IMR-90 (cell line): ENCODE results near the gene RNF4. TPM values are rescaled to one million over a fixed set of nuclear protein-coding genes. Genes with fewer than 3 reads are reported as not detected.
A peak's percentile ranks its signal among the peaks of the same experiment; 100 is the strongest.

Source experiments
- ATAC-seq: fragments of 200-7000 bp; cut with Tn5 transposase; 2 replicates; pipeline ENCODE4 v1.9.1; 2020; ENCODE audit warnings: low read depth, mild to moderate bottlenecking, moderate library complexity
- BruUV-seq: library from RNA; stranded (reverse); fragments of 400-500 nt; replicated peaks from 2 replicates; lab custom pipeline; 2021; lab: Mats Ljungman, UMichigan
- CTCF ChIA-PET: fragments of 300-600 bp; formaldehyde crosslinking; extraction: SDS; loops from one replicate; lab custom pipeline; 2021; ENCODE audit warnings: antibody characterized with exemption; lab: Yijun Ruan, JAX
- POLR2A ChIA-PET: fragments of 300-600 bp; sonication (Branson Sonifier 250); formaldehyde crosslinking; loops from one replicate; lab custom pipeline; 2022; ENCODE audit warnings: antibody characterized with exemption; ENCODE audit not compliant: unreplicated experiment; lab: Charles Lee
- DNase-seq: peaks from one replicate; pipeline ENCODE4 v3.0.0; 2013
- H2AFZ ChIP-seq: replicated peaks from 2 replicates; pipeline ENCODE3; 2013; ENCODE audit warnings: low read length, mild to moderate bottlenecking; ENCODE audit not compliant: poor library complexity
- H2AK5ac ChIP-seq: 2 replicates; pipeline ENCODE4 v1.6.1; 2013; ENCODE audit warnings: low read depth, low read length, inconsistent platforms
- H2AK9ac ChIP-seq: replicated peaks from 2 replicates; pipeline ENCODE3; 2013; ENCODE audit warnings: mild to moderate bottlenecking, low read depth, low read length, moderate library complexity; ENCODE audit not compliant: poor library complexity
- H2BK120ac ChIP-seq: 2 replicates; pipeline ENCODE4 v1.6.1; 2013; ENCODE audit warnings: low read depth, low read length, inconsistent platforms
- H2BK15ac ChIP-seq: 3 replicates; pipeline ENCODE4 v1.6.1; 2013; ENCODE audit warnings: low read depth, low read length, inconsistent platforms
- H2BK20ac ChIP-seq: 2 replicates; pipeline ENCODE4 v1.6.1; 2013; ENCODE audit warnings: low read depth, mild to moderate bottlenecking, inconsistent platforms, low read length, moderate library complexity
- H2BK5ac ChIP-seq: 2 replicates; pipeline ENCODE4 v1.6.1; 2013; ENCODE audit warnings: mild to moderate bottlenecking, low read depth, low read length, inconsistent platforms; ENCODE audit not compliant: poor library complexity, severe bottlenecking
- H3K14ac ChIP-seq: replicated peaks from 2 replicates; pipeline ENCODE4 v1.6.1; 2013; ENCODE audit warnings: low read depth, low read length, inconsistent platforms
- H3K18ac ChIP-seq: 2 replicates; pipeline ENCODE4 v1.6.1; 2013; ENCODE audit warnings: low read depth, low read length, control low read depth
- H3K23ac ChIP-seq: 2 replicates; pipeline ENCODE4 v1.6.1; 2013; ENCODE audit warnings: low read depth, low read length, inconsistent platforms
- H3K27ac ChIP-seq: 2 replicates; pipeline ENCODE4 v1.5.1; 2013; ENCODE audit warnings: mild to moderate bottlenecking, control low read depth, low read length; ENCODE audit not compliant: insufficient read depth
- H3K27me3 ChIP-seq: 2 replicates; pipeline ENCODE4 v1.6.1; 2013; ENCODE audit warnings: low read length; ENCODE audit not compliant: control insufficient read depth, insufficient read depth
- H3K36me3 ChIP-seq: 2 replicates; pipeline ENCODE4 v1.6.1; 2013; ENCODE audit warnings: low read length, mixed read lengths; ENCODE audit not compliant: control insufficient read depth, insufficient read depth
- H3K4ac ChIP-seq: 2 replicates; pipeline ENCODE4 v1.6.1; 2013; ENCODE audit warnings: low read depth, low read length, inconsistent platforms
- H3K4me1 ChIP-seq: 2 replicates; pipeline ENCODE4 v1.6.1; 2013; ENCODE audit warnings: low read length, mixed read lengths; ENCODE audit not compliant: control insufficient read depth, insufficient read depth
- H3K4me2 ChIP-seq: 2 replicates; pipeline ENCODE4 v1.6.1; 2013; ENCODE audit warnings: low read depth, mild to moderate bottlenecking, control low read depth, low read length, moderate library complexity
- H3K4me3 ChIP-seq: 2 replicates; pipeline ENCODE4 v1.5.1; 2013; ENCODE audit warnings: low read depth, mild to moderate bottlenecking, control low read depth, low read length, moderate library complexity; ENCODE audit not compliant: insufficient read depth
- H3K56ac ChIP-seq: 2 replicates; pipeline ENCODE4 v1.6.1; 2013; ENCODE audit warnings: low read length, inconsistent platforms; ENCODE audit not compliant: insufficient read depth; ENCODE audit errors: extremely low read depth
- H3K79me1 ChIP-seq, 2 experiments: 2 replicates each; pipeline ENCODE4 v1.6.1; 2013; ENCODE audit warnings: low read length in 2 of 2, inconsistent platforms in 1 of 2, low read depth in 1 of 2
- H3K9ac ChIP-seq: 2 replicates; pipeline ENCODE4 v1.6.1; 2013; ENCODE audit warnings: low read depth, low read length, control low read depth
- H3K9me1 ChIP-seq: 2 replicates; pipeline ENCODE4 v1.6.1; 2013; ENCODE audit warnings: low read length, inconsistent platforms; ENCODE audit not compliant: insufficient read depth
- H3K9me3 ChIP-seq: 2 replicates; pipeline ENCODE4 v1.6.1; 2013; ENCODE audit warnings: low read length; ENCODE audit not compliant: control insufficient read depth, insufficient read depth
- H4K20me1 ChIP-seq: 2 replicates; pipeline ENCODE4 v1.6.1; 2013; ENCODE audit warnings: low read length, inconsistent platforms; ENCODE audit not compliant: insufficient read depth
- H4K5ac ChIP-seq: 2 replicates; pipeline ENCODE4 v1.6.1; 2013; ENCODE audit warnings: mild to moderate bottlenecking, low read depth, low read length, control low read depth
- H4K8ac ChIP-seq, 2 experiments: 2 replicates each; pipeline ENCODE4 v1.6.1; 2013; ENCODE audit warnings: low read depth in 2 of 2, low read length in 2 of 2, control low read depth in 1 of 2, inconsistent platforms in 1 of 2
- H4K91ac ChIP-seq: 2 replicates; pipeline ENCODE4 v1.6.1; 2013; ENCODE audit warnings: low read depth, low read length, inconsistent platforms; ENCODE audit not compliant: insufficient read depth
- BHLHE40 ChIP-seq: fragments of 150-350 bp; IDR thresholded peaks from 2 replicates; pipeline ENCODE4 v1.6.1; 2016; ENCODE audit warnings: mild to moderate bottlenecking, low read depth, low read length
- CEBPB ChIP-seq: IDR thresholded peaks from 2 replicates; pipeline ENCODE4 v1.6.1; 2012; ENCODE audit warnings: low read depth, low read length, improper control_type of control experiment
- CHD1 ChIP-seq: IDR thresholded peaks from 2 replicates; pipeline ENCODE4 v1.6.1; 2012; ENCODE audit warnings: low read depth, low read length, improper control_type of control experiment
- CTCF ChIP-seq: conservative IDR thresholded peaks from 2 replicates; pipeline ENCODE4 v1.5.1; 2012; ENCODE audit warnings: mild to moderate bottlenecking, low read depth, low read length, improper control_type of control experiment
- FOS ChIP-seq: fragments of 150-350 bp; IDR thresholded peaks from 2 replicates; pipeline ENCODE4 v1.6.1; 2016; ENCODE audit warnings: low read depth, low read length
- MAFK ChIP-seq: IDR thresholded peaks from 2 replicates; pipeline ENCODE4 v1.6.1; 2012; ENCODE audit warnings: low read depth, low read length, improper control_type of control experiment
- MAZ ChIP-seq: IDR thresholded peaks from 2 replicates; pipeline ENCODE4 v1.6.1; 2012; ENCODE audit warnings: low read depth, mild to moderate bottlenecking, low read length, improper control_type of control experiment, moderate library complexity, borderline replicate concordance
- MXI1 ChIP-seq: IDR thresholded peaks from 2 replicates; pipeline ENCODE4 v1.6.1; 2012; ENCODE audit warnings: low read depth, mild to moderate bottlenecking, low read length, moderate library complexity, borderline replicate concordance
- NFE2L2 ChIP-seq: fragments of 150-350 bp; IDR thresholded peaks from 2 replicates; pipeline ENCODE4 v1.6.1; 2016; ENCODE audit warnings: low read depth, mild to moderate bottlenecking, low read length
- POLR2A ChIP-seq: IDR thresholded peaks from 2 replicates; pipeline ENCODE4 v1.6.1; 2012; ENCODE audit warnings: mild to moderate bottlenecking, low read depth, low read length
- RAD21 ChIP-seq: IDR thresholded peaks from 2 replicates; pipeline ENCODE4 v1.6.1; 2012; ENCODE audit warnings: low read length, improper control_type of control experiment
- RCOR1 ChIP-seq: IDR thresholded peaks from 2 replicates; pipeline ENCODE4 v1.6.1; 2012; ENCODE audit warnings: mild to moderate bottlenecking, low read length, improper control_type of control experiment; ENCODE audit not compliant: insufficient replicate concordance
- RFX5 ChIP-seq: IDR thresholded peaks from 2 replicates; pipeline ENCODE4 v1.8.0; 2012; ENCODE audit warnings: low read depth, mild to moderate bottlenecking, low read length, moderate library complexity
- SMC3 ChIP-seq: fragments of 150-350 bp; IDR thresholded peaks from 2 replicates; pipeline ENCODE4 v1.6.1; 2016; ENCODE audit warnings: low read depth, mild to moderate bottlenecking, antibody characterized with exemption, low read length, moderate library complexity
- WGBS, 2 experiments: methylation state at CpG; one replicate each; pipeline versions ENCODE4 v1.1.5 to v1.1.7; 2013; ENCODE audit warnings: missing lambda C conversion rate in 2 of 2; ENCODE audit not compliant: insufficient read length in 1 of 2; ENCODE audit errors: extremely low coverage in 2 of 2; 5-methylcytosine and 5-hydroxymethylcytosine counted together
- dilution Hi-C: fragments of 300-500 bp; cut with HindIII; formaldehyde crosslinking; loops from one replicate; pipeline ENCODE4 v1.14.3; 2018; ENCODE audit warnings: low sequenced_read_pairs; ENCODE audit not compliant: unreplicated experiment
- in situ Hi-C: fragments of 300-500 bp; cut with MboI; formaldehyde crosslinking; loops from 3 replicates; pipeline ENCODE4 v1.14.3; 2019; ENCODE audit warnings: low sequenced_read_pairs, inconsistent platforms, mixed read lengths
- intact Hi-C: fragments of 100-400 bp; cut with micrococcal nuclease; formaldehyde crosslinking; loops from 2 replicates; pipeline ENCODE4 v1.10.0; 2022
- polyA plus RNA-seq, 3 experiments: library from polyadenylated mRNA; depleted of rRNA; stranded (reverse); fragments of >200 nt; gene quantifications; 2 replicates each; pipeline ENCODE4 v1.2.3, GENCODE V29; 2012; ENCODE audit warnings: low replicate concordance in 1 of 3
- total RNA-seq: library from RNA; depleted of rRNA; stranded (reverse); fragments of >200 nt; gene quantifications from 2 replicates; pipeline ENCODE4 v1.2.3, GENCODE V29; 2012
- TF ChIP-seq, protein P1 (sequence below): fragments of 150-350 bp; IDR thresholded peaks from 2 replicates; pipeline ENCODE4 v1.6.1; 2017; ENCODE audit warnings: mild to moderate bottlenecking, antibody characterized with exemption, low read length, low read depth
- TF ChIP-seq, protein P2 (sequence below): fragments of 150-350 bp; IDR thresholded peaks from 2 replicates; pipeline ENCODE4 v1.6.1; 2016; ENCODE audit warnings: low read depth, mild to moderate bottlenecking, low read length, moderate library complexity, borderline replicate concordance

Gene RNF4
- total and polyA plus RNA-seq, 2 of the 4 experiments (the other 2 are of a cell fraction): 63.8 to 73.8 TPM

DNA sequence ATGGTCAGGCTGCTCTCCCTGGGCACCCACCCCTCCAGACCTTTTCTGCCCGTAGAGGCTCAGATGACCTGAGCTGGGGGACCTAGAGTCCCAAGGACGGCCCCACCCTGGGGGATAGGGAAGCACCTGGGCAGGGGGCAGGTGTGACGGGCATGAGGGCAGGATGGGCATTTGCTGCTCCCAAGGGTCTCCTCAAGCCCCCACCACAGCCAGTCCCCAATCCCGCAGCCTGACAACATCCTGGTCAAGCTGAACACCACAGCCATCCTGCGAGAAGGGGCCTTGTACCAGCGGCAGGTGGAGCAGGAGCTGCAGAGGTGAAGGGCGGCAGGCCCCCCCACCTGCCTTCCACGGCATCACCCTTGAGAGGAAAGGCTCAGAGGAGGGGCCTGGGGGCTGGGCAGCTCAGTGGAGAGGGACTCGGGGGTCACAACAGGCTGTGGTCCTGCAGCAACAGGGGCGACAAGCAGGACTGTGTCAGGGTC lies 17.8 kb upstream of the RNF4 start:
- no peak overlapping the region for H2BK15ac ChIP-seq
- H3K9ac ChIP-seq: no peak overlapping the region
- H3K79me1 ChIP-seq: no peaks in the 10 kb centered on the region
- no peaks in the 10 kb centered on the region for H3K9me3 ChIP-seq
- POLR2A ChIA-PET: no interaction called here
- no peak overlapping the region for H3K4me3 ChIP-seq
- no peak overlapping the region for H3K56ac ChIP-seq
- H3K14ac ChIP-seq: no peak overlapping the region
- no peak overlapping the region for H2AK5ac ChIP-seq
- intact Hi-C loops (no loop called here), in situ Hi-C loops (no loop called here), dilution Hi-C loops (no loop called here)
- H3K36me3 ChIP-seq: no peaks in the 10 kb centered on the region
- no peak overlapping the region for H2BK20ac ChIP-seq
- H3K4ac ChIP-seq: no peak overlapping the region
- no peak overlapping the region for H3K23ac ChIP-seq
- no peaks in the 10 kb centered on the region for H3K4me1 ChIP-seq
- no peak overlapping the region for H3K27ac ChIP-seq
- H2AK9ac ChIP-seq: peak overlapping the region; percentile 42
- DNase-seq (no peak), ATAC-seq (no peak)
- no peaks in the 10 kb centered on the region for H3K9me1 ChIP-seq
- H3K4me2 ChIP-seq: no peak overlapping the region
- H4K20me1 ChIP-seq: no peaks in the 10 kb centered on the region; the same call in 1 of the 2 replicates
- no peak overlapping the region for H2AFZ ChIP-seq
- H2BK120ac ChIP-seq: no peak overlapping the region
- peaks cover 23% of the 10 kb centered on the region for H3K27me3 ChIP-seq
- H4K5ac ChIP-seq: no peak overlapping the region
- H2BK5ac ChIP-seq: no peak overlapping the region
- H3K18ac ChIP-seq: no peak overlapping the region
- H4K8ac ChIP-seq: no peak overlapping the region
- BruUV-seq: no TSS peak
- CTCF ChIA-PET: no interaction called here
- WGBS, 2 experiments: no CpG with 5 or more reads among the region's 10 CpGs
- TF ChIP-seq FOS (no peak), MAFK (no peak), RAD21 (no peak), BHLHE40 (no peak), NFE2L2 (no peak), CEBPB (no peak), MXI1 (no peak), MAZ (no peak), RFX5 (no peak), RCOR1 (no peak), CTCF (no peak), CHD1 (no peak), POLR2A (no peak), SMC3 (no peak)
- TF ChIP-seq, protein P1, sequence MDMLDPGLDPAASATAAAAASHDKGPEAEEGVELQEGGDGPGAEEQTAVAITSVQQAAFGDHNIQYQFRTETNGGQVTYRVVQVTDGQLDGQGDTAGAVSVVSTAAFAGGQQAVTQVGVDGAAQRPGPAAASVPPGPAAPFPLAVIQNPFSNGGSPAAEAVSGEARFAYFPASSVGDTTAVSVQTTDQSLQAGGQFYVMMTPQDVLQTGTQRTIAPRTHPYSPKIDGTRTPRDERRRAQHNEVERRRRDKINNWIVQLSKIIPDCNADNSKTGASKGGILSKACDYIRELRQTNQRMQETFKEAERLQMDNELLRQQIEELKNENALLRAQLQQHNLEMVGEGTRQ: no peak
- TF ChIP-seq, protein P2, sequence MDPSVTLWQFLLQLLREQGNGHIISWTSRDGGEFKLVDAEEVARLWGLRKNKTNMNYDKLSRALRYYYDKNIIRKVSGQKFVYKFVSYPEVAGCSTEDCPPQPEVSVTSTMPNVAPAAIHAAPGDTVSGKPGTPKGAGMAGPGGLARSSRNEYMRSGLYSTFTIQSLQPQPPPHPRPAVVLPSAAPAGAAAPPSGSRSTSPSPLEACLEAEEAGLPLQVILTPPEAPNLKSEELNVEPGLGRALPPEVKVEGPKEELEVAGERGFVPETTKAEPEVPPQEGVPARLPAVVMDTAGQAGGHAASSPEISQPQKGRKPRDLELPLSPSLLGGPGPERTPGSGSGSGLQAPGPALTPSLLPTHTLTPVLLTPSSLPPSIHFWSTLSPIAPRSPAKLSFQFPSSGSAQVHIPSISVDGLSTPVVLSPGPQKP: no peak
- H4K91ac ChIP-seq: no peak overlapping the region
